Measurements from ENCODE around the gene CFAP299. TPM values are rescaled to one million over a fixed set of nuclear protein-coding genes. Genes with fewer than 3 reads are reported as not detected.

The CFAP299 gene
- total RNA-seq, 1 experiment from 2014 or later = not detected

DNA sequence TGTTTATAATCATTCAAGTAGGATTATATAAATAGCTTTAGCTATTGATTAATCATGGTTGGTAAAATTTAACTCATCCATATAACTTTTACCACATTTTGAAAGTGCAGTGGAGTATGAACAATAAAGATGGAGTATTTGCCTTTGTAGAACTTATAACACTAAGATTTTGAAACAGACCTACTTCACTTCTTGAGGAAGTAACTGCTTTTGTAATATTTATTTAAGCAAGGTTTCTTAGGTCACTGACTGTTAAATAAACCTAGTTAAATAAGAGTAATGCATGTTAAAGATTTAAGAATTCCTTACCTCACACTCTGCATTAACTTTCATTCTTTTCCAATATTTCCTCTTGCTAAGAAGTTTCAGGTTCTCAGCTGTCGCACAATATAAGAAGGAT is 242.5 kb downstream of the CFAP299 start:
- H3K36me3 ChIP-seq (replicated peaks; ENCODE audit: control insufficient read depth, insufficient read depth, low read length) = no peaks in the 10 kb centered on the region
- H3K27me3 ChIP-seq (ENCODE audit: control insufficient read depth, insufficient read depth, low read length) = no peaks in the 10 kb centered on the region
- DNase-seq = no peak
- H3K4me3 ChIP-seq (ENCODE audit: insufficient read depth, low read depth, low read length) = no peak overlapping the region

DNA sequence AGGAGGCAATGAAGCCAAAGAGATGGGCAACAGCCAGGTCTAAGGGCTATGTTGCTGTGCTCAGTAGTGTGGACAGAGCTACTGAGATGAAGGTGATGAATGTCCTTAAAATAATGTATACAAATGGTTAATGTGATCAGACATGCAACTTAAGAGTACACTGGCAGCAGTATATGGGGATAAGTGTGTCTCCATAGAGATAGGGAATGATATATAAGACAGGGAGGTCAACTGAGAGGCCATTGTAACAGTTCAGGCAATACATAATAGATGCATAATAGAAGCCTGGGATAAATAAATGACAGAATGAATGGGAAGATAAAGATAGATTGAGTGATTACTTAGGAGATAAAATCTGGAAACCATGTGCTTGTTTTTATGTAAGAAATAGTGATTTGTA is 250.0 kb downstream of the CFAP299 start:
- Histone ChIP-seq H3K4me3 (ENCODE audit: insufficient read depth, low read depth, low read length) (no peak overlapping the region), H3K36me3 (replicated peaks; ENCODE audit: control insufficient read depth, insufficient read depth, low read length) (no peaks in the 10 kb centered on the region), H3K27me3 (ENCODE audit: control insufficient read depth, insufficient read depth, low read length) (no peaks in the 10 kb centered on the region)
- no peak for DNase-seq

DNA sequence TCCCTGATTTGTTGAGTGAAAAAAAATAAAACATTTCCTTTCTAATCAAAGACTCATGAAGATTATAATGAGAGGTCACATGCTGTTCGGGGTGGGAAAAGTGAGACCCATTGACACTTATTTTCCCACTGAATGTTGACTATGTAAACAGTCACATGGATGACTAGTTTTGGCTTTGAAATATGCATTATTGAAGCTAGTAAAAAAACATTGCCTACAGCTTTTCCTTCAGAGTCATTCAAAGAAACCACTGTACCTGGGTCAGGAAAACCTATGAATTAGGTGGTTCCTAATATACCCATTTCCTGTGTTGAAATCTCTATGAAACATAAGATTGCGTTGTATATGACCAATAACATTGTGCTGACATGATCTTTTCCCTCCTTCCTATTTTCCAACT is 251.2 kb downstream of the CFAP299 start:
- Histone ChIP-seq H3K36me3 (replicated peaks; ENCODE audit: control insufficient read depth, insufficient read depth, low read length) (no peaks in the 10 kb centered on the region), H3K4me3 (ENCODE audit: insufficient read depth, low read depth, low read length) (no peak overlapping the region), H3K27me3 (ENCODE audit: control insufficient read depth, insufficient read depth, low read length) (no peaks in the 10 kb centered on the region)
- no peak for DNase-seq

DNA sequence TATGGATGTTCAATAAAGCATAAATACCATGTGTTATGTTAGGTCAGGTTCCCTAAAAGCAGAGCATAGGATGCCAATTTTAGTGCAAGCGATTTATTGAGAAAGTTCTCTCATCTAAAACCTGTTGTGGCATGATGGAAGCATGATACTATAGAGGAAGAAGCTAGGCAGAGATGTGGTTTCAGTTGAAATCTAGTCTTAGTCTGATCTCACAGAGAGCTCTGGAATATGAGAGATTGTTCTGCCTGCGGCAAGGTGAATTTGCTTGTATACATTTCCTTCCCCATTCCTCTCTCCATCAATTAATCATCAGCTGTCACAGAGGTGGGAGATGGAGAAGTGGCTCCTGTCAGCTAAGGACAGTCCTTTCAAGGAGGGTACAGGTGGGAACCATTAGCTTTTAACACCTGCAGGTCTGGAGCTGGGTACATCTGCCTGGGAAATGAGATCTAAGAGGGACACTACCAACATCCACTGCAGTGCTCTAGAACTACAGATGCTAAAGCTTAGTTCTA is 252.4 kb downstream of the CFAP299 start:
- no peaks in the 10 kb centered on the region for H3K27me3 ChIP-seq (ENCODE audit: control insufficient read depth, insufficient read depth, low read length)
- no peaks in the 10 kb centered on the region for H3K36me3 ChIP-seq (replicated peaks; ENCODE audit: control insufficient read depth, insufficient read depth, low read length)
- no peak overlapping the region for H3K4me3 ChIP-seq (ENCODE audit: insufficient read depth, low read depth, low read length)
- no peak for DNase-seq

DNA sequence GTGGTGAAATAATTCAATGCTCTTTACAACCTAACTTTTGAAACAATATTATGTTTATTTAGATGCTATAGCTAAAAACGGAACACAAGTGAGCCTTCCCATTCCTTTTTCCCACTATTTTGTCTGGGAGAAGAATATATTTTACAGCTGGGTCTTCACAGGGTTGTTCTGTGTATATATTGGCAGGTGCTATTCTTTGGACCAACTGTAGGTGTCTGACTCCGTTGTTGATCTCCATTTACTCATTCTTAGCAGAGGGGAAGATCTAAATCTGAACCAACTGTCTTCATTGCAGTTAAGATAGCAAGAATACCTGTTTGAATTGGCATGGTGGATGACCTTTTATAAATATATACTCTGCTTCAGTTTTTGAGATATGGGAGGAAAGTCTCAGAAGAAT is 257.4 kb downstream of the CFAP299 start:
- no peaks in the 10 kb centered on the region for H3K36me3 ChIP-seq (replicated peaks; ENCODE audit: control insufficient read depth, insufficient read depth, low read length)
- DNase-seq = peak; percentile 20
- no peaks in the 10 kb centered on the region for H3K27me3 ChIP-seq (ENCODE audit: control insufficient read depth, insufficient read depth, low read length)
- H3K4me3 ChIP-seq (ENCODE audit: insufficient read depth, low read depth, low read length) = no peak overlapping the region

DNA sequence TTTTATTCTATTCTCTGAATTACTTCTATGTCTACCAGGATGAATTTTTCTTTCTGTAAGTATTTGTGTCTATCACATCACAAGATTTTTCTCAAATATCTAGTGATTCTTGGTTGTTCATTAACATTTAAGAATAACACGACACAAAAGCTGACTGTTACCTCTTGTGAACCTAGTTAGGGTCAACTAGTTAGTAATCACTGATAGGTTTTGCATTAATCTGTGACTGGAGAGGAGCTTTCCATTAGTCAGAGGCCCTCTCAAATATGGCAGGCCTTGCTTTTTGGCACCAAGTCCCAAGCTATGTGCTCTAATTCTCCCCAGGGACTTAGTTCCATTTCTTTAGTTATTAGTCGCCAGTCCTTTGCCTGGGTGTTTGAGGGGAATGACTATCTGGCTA is 259.2 kb downstream of the CFAP299 start:
- H3K4me3 ChIP-seq (ENCODE audit: insufficient read depth, low read depth, low read length) = no peak overlapping the region
- no peak for DNase-seq

DNA sequence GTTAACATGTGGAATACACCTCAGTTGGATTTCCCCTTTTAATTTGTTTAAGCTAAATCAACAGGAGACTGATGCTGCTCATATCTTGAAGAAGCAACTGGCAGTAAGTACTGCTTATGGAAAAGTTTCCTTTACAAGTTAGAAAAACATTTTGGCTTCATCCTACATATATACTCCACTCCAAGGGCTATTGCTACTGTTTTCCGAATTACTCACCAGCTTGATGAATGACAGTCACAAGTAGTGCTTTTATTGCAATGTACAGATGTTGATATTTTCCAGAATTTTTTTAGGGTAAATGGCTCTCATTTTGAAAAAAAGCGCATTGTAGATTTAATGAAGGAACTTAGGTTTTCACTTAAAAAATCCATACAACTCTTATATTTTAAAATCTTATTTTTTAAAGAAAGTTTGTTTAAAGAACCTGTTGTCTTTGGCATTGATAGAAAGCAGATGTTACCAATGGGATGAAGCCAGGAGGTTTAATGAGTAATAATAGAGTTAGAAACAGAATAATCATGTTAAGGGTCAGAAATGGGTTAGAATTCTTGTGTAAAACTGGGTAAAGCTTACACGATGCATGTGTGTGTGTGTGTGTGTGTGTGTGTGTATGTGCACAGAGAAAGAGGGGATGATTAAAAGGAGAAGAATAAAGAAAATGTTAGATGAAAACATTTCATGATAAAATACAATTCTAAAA is 272.9 kb downstream of the CFAP299 start:
- H3K27me3 ChIP-seq (ENCODE audit: control insufficient read depth, insufficient read depth, low read length) = no peaks in the 10 kb centered on the region
- no peak overlapping the region for H3K4me3 ChIP-seq (ENCODE audit: insufficient read depth, low read depth, low read length)
- H3K36me3 ChIP-seq (replicated peaks; ENCODE audit: control insufficient read depth, insufficient read depth, low read length) = no peaks in the 10 kb centered on the region
- no peak for DNase-seq

More for the DNA sequence above, 259.2 kb downstream of the CFAP299 start:
- Histone ChIP-seq H3K36me3 (replicated peaks; ENCODE audit: control insufficient read depth, insufficient read depth, low read length) (no peaks in the 10 kb centered on the region), H3K27me3 (ENCODE audit: control insufficient read depth, insufficient read depth, low read length) (no peaks in the 10 kb centered on the region)

DNA sequence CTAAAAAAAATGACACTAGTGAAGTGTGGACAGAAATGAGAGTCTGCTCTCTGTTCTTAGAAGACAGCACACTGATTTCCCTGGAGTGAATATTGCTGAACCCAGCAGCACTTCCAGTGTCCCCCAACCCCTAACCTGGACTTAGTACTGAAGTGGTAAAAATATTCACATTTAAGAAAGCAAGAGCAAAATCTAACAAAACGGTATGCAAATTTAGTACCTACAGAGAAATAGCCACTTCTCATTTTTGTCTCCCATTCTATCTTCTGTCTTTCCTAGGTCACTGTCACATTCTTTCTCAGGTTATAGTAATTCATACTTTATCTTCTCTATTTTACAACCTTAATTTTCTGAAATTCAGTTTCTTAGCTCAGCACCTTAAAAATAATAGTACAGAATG is 274.7 kb downstream of the CFAP299 start:
- H3K36me3 ChIP-seq (replicated peaks; ENCODE audit: control insufficient read depth, insufficient read depth, low read length) = no peaks in the 10 kb centered on the region
- no peaks in the 10 kb centered on the region for H3K27me3 ChIP-seq (ENCODE audit: control insufficient read depth, insufficient read depth, low read length)
- no peak overlapping the region for H3K4me3 ChIP-seq (ENCODE audit: insufficient read depth, low read depth, low read length)
- no peak for DNase-seq

DNA sequence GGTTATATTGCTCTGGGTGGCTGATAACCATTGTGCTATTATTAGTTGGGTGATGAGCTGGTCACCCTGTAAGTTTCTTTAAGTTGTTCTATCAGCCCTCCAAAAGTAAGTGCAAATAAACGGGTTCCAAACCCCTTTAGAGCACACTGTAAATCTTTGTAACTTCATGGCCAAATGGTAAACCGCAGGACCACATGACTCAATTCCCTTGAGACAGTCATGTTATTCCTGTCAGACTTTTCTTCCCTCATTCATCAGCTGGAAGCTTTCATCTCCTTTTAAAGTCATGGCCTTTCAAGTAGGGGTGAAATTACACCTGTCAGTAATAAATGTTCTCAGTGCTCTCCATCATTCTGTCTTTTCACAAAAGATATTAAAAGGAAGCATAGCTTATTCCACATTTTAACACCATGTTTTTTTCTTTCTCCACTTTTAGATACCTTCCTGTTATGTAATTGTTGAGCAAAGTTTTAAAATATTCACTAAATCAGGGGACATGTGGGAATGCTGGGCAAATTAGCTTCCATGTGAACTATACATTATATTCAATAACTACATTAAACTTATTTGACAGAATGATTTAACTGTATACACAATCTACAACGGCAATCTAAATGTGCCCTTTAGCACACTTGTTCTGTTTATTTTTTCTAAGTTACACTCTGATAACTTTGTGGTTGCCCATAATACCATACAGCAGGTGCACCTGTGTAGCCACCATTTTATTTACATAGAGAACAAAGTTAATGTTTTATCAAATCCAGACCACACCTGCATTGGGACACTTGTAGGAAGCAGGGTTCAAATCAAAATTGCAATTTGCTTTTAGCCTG is 275.5 kb downstream of the CFAP299 start:
- Histone ChIP-seq H3K4me3 (ENCODE audit: insufficient read depth, low read depth, low read length) (no peak overlapping the region), H3K36me3 (replicated peaks; ENCODE audit: control insufficient read depth, insufficient read depth, low read length) (no peaks in the 10 kb centered on the region), H3K27me3 (ENCODE audit: control insufficient read depth, insufficient read depth, low read length) (no peaks in the 10 kb centered on the region)
- DNase-seq = no peak

DNA sequence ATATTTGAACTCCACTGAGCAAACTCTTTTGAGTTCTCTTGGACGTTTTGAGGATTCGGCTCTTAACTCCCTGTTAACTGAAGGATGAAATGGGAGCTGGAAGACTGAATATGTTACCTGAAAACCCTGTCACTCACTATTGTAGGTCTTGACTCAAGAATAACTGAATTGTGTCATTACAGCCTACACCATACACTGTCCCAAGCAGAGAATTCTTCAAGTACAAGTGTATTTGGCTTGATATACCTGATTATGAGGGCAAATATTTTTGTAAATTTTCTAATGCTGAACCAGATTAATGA is 276.1 kb downstream of the CFAP299 start:
- H3K27me3 ChIP-seq (ENCODE audit: control insufficient read depth, insufficient read depth, low read length) = no peaks in the 10 kb centered on the region
- DNase-seq = no peak
- H3K4me3 ChIP-seq (ENCODE audit: insufficient read depth, low read depth, low read length) = no peak overlapping the region
- H3K36me3 ChIP-seq (replicated peaks; ENCODE audit: control insufficient read depth, insufficient read depth, low read length) = no peaks in the 10 kb centered on the region

DNA sequence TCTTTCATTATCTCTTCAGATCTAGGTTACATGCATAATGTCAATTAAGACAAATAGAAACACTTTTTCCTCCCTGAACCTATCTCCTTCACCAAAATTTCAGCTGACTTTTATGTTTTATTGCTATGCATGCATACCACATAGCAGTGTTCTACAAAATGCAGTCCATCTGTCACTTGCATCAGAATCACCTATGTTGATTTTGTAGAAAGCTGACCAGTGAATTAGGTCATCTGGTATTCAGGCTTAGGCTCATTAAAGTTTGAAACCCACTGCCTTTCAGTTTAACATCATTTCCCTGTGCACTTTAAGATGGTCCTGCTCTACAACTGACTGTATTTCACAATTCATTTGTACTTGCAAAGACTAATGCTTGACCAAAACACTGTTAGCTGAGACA is 277.9 kb downstream of the CFAP299 start:
- H3K4me3 ChIP-seq (ENCODE audit: insufficient read depth, low read depth, low read length) = no peak overlapping the region
- no peak for DNase-seq
- no peaks in the 10 kb centered on the region for H3K36me3 ChIP-seq (replicated peaks; ENCODE audit: control insufficient read depth, insufficient read depth, low read length)
- no peaks in the 10 kb centered on the region for H3K27me3 ChIP-seq (ENCODE audit: control insufficient read depth, insufficient read depth, low read length)

DNA sequence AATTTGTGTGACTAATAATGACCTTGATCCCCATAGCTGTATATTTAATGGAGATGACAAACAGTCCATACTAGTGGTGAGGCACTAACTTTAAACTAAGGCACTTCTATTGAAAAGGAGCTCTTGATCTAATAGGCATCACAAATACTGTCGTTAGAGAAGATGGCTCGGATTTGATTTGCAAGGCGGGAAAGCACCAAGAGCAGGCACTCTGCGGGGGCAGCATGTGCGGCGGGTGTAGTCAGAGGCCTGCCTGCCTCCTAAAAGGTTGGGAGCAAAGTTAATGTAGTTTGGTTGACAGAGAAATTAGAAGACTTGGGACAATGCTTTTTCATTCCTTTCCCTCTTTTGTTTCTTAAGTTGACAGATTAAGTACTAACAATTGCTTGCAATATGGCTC is 278.8 kb downstream of the CFAP299 start:
- H3K36me3 ChIP-seq (replicated peaks; ENCODE audit: control insufficient read depth, insufficient read depth, low read length) = no peaks in the 10 kb centered on the region
- no peaks in the 10 kb centered on the region for H3K27me3 ChIP-seq (ENCODE audit: control insufficient read depth, insufficient read depth, low read length)
- H3K4me3 ChIP-seq (ENCODE audit: insufficient read depth, low read depth, low read length) = no peak overlapping the region
- DNase-seq = no peak

DNA sequence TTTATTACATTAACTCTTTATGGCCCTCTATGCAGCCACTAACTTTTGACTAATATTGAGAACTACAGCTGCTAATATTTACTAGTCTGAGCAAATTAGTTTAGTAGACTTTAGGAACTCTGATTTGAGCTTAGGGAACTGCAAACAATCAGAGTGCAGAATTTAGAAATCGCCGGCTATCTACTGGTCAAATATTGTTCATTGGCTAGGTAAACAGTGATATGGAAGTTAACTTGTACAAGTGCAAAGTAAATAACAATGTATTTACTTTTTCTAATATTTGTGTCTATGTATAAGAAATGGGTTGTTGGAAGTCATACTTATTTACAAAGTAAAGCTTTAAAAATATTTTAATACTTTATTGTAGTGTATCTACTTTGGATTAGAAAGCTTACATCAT is 279.6 kb downstream of the CFAP299 start:
- H3K36me3 ChIP-seq (replicated peaks; ENCODE audit: control insufficient read depth, insufficient read depth, low read length) = no peaks in the 10 kb centered on the region
- H3K4me3 ChIP-seq (ENCODE audit: insufficient read depth, low read depth, low read length) = no peak overlapping the region
- DNase-seq = no peak
- H3K27me3 ChIP-seq (ENCODE audit: control insufficient read depth, insufficient read depth, low read length) = no peaks in the 10 kb centered on the region

DNA sequence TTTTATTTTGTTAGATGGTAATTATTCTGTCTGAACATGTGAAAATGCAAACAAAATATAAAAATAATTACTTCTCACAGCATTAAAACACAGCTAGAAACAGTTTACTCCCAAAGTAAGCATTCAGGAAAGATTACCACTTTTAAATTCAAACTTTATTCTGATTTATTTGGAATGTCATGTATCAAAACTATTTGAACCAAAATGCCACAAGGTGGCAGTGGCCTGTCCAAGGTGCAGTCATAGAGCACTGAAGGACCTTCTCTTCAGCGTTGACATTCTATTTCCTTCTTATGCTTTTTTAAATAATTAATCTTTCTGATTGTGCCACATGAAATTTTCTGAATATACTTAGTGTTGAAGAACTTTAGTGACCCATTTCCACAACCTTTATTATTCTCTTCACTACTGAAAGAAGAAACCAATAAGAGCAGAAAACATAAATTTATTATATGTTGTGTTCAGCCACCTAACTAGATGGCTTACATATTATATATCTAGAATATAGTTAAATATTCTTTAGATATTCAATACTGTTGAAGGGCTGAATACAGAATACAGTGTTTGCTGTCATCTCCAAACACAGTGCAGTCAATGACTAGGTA is 283.6 kb downstream of the CFAP299 start:
- peak; percentile 1 for DNase-seq

DNA sequence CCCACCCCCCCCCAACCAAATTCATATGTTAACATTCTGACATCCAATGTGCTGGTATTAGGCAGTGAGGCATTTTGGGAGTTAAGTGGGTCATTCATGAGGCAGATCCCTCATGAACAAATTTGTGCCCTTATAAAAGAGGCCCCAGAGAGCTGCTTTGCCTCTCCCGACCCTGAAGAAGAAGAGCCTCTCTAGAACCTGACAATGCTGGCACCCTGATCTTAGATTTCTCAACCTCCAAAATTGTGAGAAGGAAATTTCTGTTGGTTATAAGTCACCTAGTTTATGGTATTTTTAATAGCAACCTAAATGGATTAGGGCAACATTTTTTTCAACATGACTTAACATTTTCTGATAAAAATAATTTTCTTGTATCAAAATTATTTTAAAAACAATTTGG is 296.3 kb downstream of the CFAP299 start:
- no peaks in the 10 kb centered on the region for H3K27me3 ChIP-seq (ENCODE audit: control insufficient read depth, insufficient read depth, low read length)
- no peak for DNase-seq
- H3K4me3 ChIP-seq (ENCODE audit: insufficient read depth, low read depth, low read length) = no peak overlapping the region
- no peaks in the 10 kb centered on the region for H3K36me3 ChIP-seq (replicated peaks; ENCODE audit: control insufficient read depth, insufficient read depth, low read length)

More for the DNA sequence above, 283.6 kb downstream of the CFAP299 start:
- H3K4me3 ChIP-seq (ENCODE audit: insufficient read depth, low read depth, low read length) = no peak overlapping the region
- H3K27me3 ChIP-seq (ENCODE audit: control insufficient read depth, insufficient read depth, low read length) = no peaks in the 10 kb centered on the region
- H3K36me3 ChIP-seq (replicated peaks; ENCODE audit: control insufficient read depth, insufficient read depth, low read length) = no peaks in the 10 kb centered on the region

Data from H7 (cell line).